SU-DHL-6 (cell line): ENCODE measurements around the gene SLC5A6.

Experiments used
- CTCF ChIP-seq: fragments of 200-600 bp; sonication (generic); IDR thresholded peaks from one replicate; pipeline ENCODE4 v1.5.1; 2017; ENCODE audit warnings: antibody characterized with exemption, mild to moderate bottlenecking, low read length, moderate library complexity; ENCODE audit not compliant: insufficient read depth, poor library complexity, severe bottlenecking
- EZH2phosphoT487 ChIP-seq: fragments of 200-600 bp; sonication (generic), shearing (Covaris generic); conservative IDR thresholded peaks from 2 replicates; pipeline ENCODE4 v1.6.1; 2018; ENCODE audit warnings: mild to moderate bottlenecking, antibody characterized with exemption, low read length, moderate library complexity, mixed read lengths

GRCh38 chr2:27218614-27219013, 6.5 kb upstream of the SLC5A6 start:
- TF ChIP-seq CTCF = no peak
- no peak for TF ChIP-seq EZH2phosphoT487
